Tongue (tissue), 3 donors: ENCODE measurements around the gene PBX1. TPM values are rescaled to one million over a fixed set of nuclear protein-coding genes. Genes with fewer than 3 reads are reported as not detected.

Source experiments
- DNase-seq: peaks from one replicate; pipeline ENCODE4 v3.0.0-alpha.2; 2015
- small RNA-seq: library from RNA; depleted of rRNA; stranded (forward); fragments of <200 nt; gene quantifications from one replicate; pipeline ENCODE3, GENCODE V24; 2014; ENCODE audit warnings: low replicate concordance
- total RNA-seq: library from RNA; depleted of rRNA; stranded (reverse); fragments of >200 nt; gene quantifications from one replicate; pipeline ENCODE4 v1.2.3, GENCODE V29; 2014

Gene PBX1
- total RNA-seq, 1 donor from 2014 or later = 105 TPM

GRCh38 chr1:164876398-164877116 lies 317.6 kb downstream of the PBX1 start:
- no peak for DNase-seq

GRCh38 chr1:164880199-164880598 lies 321.2 kb downstream of the PBX1 start:
- DNase-seq = no peak

- DNase-seq = no peak
These were observed 321.7 kb downstream of the PBX1 start for GRCh38 chr1:164880644-164881043.

GRCh38 chr1:164885311-164885710 lies 326.3 kb downstream of the PBX1 start:
- no peak for DNase-seq

- no peak for DNase-seq
These were observed 327.1 kb downstream of the PBX1 start for GRCh38 chr1:164886101-164886500.

- DNase-seq = no peak
These were observed 332.6 kb downstream of the PBX1 start for GRCh38 chr1:164891615-164892014.

- no peak for DNase-seq
These were observed 336.3 kb downstream of the PBX1 start for GRCh38 chr1:164895026-164895912.

- DNase-seq = no peak
These were observed 342.0 kb downstream of the PBX1 start for GRCh38 chr1:164901031-164901430.

Small RNA genes within 50 kb of the gene (small RNA-seq; reads per million reads assigned to genes)
- gene RF00017 = not detected
- not detected for gene RF00019
- gene RNU6-171P = not detected
